ENCODE data around the gene LRP1B.

DNA sequence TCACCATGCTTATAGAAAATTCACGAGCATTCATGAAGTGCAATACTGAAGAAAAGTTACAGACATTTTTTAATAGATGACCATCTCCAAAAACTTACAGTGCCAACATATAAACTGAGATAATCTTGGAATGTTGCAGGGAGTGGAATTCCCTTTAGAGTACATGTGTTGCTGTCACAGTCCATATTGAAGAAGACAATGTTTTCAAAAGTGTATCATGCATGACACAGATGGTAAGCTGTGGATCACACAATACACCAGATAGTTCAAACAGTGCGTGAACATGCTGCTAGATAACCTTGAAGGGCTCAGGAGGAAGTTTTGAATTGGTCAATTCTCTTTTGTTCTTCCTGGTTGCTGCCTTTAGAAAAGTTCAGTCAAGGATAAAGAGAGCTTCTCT is 1706.3 kb downstream of the LRP1B start:
- TF ChIP-seq, protein P1, sequence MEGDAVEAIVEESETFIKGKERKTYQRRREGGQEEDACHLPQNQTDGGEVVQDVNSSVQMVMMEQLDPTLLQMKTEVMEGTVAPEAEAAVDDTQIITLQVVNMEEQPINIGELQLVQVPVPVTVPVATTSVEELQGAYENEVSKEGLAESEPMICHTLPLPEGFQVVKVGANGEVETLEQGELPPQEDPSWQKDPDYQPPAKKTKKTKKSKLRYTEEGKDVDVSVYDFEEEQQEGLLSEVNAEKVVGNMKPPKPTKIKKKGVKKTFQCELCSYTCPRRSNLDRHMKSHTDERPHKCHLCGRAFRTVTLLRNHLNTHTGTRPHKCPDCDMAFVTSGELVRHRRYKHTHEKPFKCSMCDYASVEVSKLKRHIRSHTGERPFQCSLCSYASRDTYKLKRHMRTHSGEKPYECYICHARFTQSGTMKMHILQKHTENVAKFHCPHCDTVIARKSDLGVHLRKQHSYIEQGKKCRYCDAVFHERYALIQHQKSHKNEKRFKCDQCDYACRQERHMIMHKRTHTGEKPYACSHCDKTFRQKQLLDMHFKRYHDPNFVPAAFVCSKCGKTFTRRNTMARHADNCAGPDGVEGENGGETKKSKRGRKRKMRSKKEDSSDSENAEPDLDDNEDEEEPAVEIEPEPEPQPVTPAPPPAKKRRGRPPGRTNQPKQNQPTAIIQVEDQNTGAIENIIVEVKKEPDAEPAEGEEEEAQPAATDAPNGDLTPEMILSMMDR (IDR thresholded peaks at IDR 0.05; ENCODE audit: low read depth, low read length, missing input control): no peak
- TF ChIP-seq FOXA2 (IDR thresholded peaks at IDR 0.05): no peak
- TF ChIP-seq TAF1 (conservative IDR thresholded peaks at IDR 0.05): no peak
- TF ChIP-seq, protein P2, sequence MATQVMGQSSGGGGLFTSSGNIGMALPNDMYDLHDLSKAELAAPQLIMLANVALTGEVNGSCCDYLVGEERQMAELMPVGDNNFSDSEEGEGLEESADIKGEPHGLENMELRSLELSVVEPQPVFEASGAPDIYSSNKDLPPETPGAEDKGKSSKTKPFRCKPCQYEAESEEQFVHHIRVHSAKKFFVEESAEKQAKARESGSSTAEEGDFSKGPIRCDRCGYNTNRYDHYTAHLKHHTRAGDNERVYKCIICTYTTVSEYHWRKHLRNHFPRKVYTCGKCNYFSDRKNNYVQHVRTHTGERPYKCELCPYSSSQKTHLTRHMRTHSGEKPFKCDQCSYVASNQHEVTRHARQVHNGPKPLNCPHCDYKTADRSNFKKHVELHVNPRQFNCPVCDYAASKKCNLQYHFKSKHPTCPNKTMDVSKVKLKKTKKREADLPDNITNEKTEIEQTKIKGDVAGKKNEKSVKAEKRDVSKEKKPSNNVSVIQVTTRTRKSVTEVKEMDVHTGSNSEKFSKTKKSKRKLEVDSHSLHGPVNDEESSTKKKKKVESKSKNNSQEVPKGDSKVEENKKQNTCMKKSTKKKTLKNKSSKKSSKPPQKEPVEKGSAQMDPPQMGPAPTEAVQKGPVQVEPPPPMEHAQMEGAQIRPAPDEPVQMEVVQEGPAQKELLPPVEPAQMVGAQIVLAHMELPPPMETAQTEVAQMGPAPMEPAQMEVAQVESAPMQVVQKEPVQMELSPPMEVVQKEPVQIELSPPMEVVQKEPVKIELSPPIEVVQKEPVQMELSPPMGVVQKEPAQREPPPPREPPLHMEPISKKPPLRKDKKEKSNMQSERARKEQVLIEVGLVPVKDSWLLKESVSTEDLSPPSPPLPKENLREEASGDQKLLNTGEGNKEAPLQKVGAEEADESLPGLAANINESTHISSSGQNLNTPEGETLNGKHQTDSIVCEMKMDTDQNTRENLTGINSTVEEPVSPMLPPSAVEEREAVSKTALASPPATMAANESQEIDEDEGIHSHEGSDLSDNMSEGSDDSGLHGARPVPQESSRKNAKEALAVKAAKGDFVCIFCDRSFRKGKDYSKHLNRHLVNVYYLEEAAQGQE (IDR thresholded peaks at IDR 0.05): no peak
- no peak for TF ChIP-seq SP1 (IDR thresholded peaks at IDR 0.05)
- no peak for TF ChIP-seq GABPA (IDR thresholded peaks at IDR 0.05 in 1 of 2, conservative IDR thresholded peaks at IDR 0.05 in 1 of 2)
- TF ChIP-seq, protein P3, sequence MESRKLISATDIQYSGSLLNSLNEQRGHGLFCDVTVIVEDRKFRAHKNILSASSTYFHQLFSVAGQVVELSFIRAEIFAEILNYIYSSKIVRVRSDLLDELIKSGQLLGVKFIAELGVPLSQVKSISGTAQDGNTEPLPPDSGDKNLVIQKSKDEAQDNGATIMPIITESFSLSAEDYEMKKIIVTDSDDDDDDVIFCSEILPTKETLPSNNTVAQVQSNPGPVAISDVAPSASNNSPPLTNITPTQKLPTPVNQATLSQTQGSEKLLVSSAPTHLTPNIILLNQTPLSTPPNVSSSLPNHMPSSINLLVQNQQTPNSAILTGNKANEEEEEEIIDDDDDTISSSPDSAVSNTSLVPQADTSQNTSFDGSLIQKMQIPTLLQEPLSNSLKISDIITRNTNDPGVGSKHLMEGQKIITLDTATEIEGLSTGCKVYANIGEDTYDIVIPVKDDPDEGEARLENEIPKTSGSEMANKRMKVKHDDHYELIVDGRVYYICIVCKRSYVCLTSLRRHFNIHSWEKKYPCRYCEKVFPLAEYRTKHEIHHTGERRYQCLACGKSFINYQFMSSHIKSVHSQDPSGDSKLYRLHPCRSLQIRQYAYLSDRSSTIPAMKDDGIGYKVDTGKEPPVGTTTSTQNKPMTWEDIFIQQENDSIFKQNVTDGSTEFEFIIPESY (IDR thresholded peaks at IDR 0.05): no peak
- TF ChIP-seq RAD21 (IDR thresholded peaks at IDR 0.05): no peak
- no peak for TF ChIP-seq NR2F2 (IDR thresholded peaks at IDR 0.05)
- TF ChIP-seq RXRA (IDR thresholded peaks at IDR 0.05): no peak
